AG04450 (cell line): ENCODE measurements around the gene NUP35. TPM values are rescaled to one million over a fixed set of nuclear protein-coding genes. Genes with fewer than 3 reads are reported as not detected.

Experiments used
- CTCF ChIA-PET: fragments of 300-600, 350-600 bp; formaldehyde crosslinking; extraction: SDS; loops from one replicate; lab custom pipeline; 2022; ENCODE audit warnings: antibody characterized with exemption, inconsistent platforms; lab: Charles Lee
- POLR2A ChIA-PET: fragments of 350-600 bp; formaldehyde crosslinking; extraction: SDS; loops from one replicate; lab custom pipeline; 2021; ENCODE audit warnings: antibody characterized with exemption, inconsistent platforms; lab: Yijun Ruan, JAX
- DNase-seq: peaks from one replicate; pipeline ENCODE4 v3.0.0-alpha.2; 2011; ENCODE audit warnings: low read depth, low spot score
- H3K27ac ChIP-seq: one replicate; pipeline ENCODE4 v1.5.1; 2012; ENCODE audit warnings: low read depth, low read length, control low read depth
- H3K27me3 ChIP-seq: one replicate; pipeline ENCODE4 v1.6.0; 2012; ENCODE audit warnings: low read length; ENCODE audit not compliant: control insufficient read depth, insufficient read depth
- H3K4me3 ChIP-seq: 2 replicates; pipeline ENCODE4 v1.5.1; 2011; ENCODE audit warnings: mild to moderate bottlenecking, low read depth, low read length, control low read depth
- H3K9me3 ChIP-seq: 2 replicates; pipeline ENCODE4 v1.5.1; 2012; ENCODE audit warnings: low read length; ENCODE audit not compliant: control insufficient read depth, insufficient read depth
- CTCF ChIP-seq: IDR thresholded peaks from 2 replicates; pipeline ENCODE4 v1.5.1; 2011; ENCODE audit warnings: low read depth, low read length, control low read depth, inconsistent platforms
- polyA minus RNA-seq: library from RNA; depleted of rRNA, polyadenylated mRNA; stranded (reverse); fragments of >200 nt; gene quantifications from 2 replicates; pipeline ENCODE4 v1.2.3, GENCODE V29; 2011; rRNA and poly(A)+ RNA removed
- polyA plus RNA-seq: library from polyadenylated mRNA; depleted of rRNA; stranded (reverse); fragments of >200 nt; gene quantifications from 2 replicates; pipeline ENCODE4 v1.2.3, GENCODE V29; 2011; rRNA removed

The NUP35 gene, protein sequence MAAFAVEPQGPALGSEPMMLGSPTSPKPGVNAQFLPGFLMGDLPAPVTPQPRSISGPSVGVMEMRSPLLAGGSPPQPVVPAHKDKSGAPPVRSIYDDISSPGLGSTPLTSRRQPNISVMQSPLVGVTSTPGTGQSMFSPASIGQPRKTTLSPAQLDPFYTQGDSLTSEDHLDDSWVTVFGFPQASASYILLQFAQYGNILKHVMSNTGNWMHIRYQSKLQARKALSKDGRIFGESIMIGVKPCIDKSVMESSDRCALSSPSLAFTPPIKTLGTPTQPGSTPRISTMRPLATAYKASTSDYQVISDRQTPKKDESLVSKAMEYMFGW
- polyA plus RNA-seq = 8.7 and 10.5 TPM in 2 replicates
- 6.8 and 7.1 TPM in 2 replicates for polyA minus RNA-seq

GRCh38 chr2:183124222-183124956, at the start of gene NUP35:
Gene NUP35, plus strand, starts transcription at chr2:183124443. Its CDS starts 15 bp downstream, at chr2:183124458.
- CTCF ChIA-PET = no interaction called here
- Histone ChIP-seq H3K27me3 (no peaks in the 10 kb centered on the region), H3K4me3 (peak within 1 kb of the TSS; percentile 74), H3K27ac (peak within 1 kb of the TSS; percentile 94), H3K9me3 (no peaks in the 10 kb centered on the region)
- TF ChIP-seq CTCF = no peak
- peak; percentile 78 for DNase-seq
- POLR2A ChIA-PET = no interaction called here

DNA sequence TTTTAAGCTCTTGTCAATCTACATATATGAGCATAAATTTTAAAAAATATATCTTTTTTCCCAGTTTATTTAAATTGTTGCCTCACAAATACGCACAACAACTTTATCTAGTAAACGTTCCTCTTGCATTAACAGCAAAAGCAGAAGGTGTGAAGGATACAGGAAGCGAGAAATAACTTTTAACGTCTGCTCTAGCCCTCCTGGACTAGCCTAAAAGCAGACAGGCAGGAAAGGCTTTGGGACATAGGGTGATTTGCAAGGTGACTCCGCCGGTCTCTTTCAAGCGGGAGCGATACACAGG, 46.1 kb upstream of the NUP35 start:
- H3K9me3 ChIP-seq = no peaks in the 10 kb centered on the region
- TF ChIP-seq CTCF = no peak
- POLR2A ChIA-PET = no interaction called here
- peaks cover 9% of the 10 kb centered on the region for H3K27me3 ChIP-seq
- no peak for DNase-seq
- peak overlapping the region; percentile 79 for H3K4me3 ChIP-seq
- no peak overlapping the region for H3K27ac ChIP-seq
- CTCF ChIA-PET = interaction anchor here (2.6 kb wide), 1 partner anchor 10 kb away, joined by 13 read pairs; no protein-coding TSS in a partner anchor

DNA sequence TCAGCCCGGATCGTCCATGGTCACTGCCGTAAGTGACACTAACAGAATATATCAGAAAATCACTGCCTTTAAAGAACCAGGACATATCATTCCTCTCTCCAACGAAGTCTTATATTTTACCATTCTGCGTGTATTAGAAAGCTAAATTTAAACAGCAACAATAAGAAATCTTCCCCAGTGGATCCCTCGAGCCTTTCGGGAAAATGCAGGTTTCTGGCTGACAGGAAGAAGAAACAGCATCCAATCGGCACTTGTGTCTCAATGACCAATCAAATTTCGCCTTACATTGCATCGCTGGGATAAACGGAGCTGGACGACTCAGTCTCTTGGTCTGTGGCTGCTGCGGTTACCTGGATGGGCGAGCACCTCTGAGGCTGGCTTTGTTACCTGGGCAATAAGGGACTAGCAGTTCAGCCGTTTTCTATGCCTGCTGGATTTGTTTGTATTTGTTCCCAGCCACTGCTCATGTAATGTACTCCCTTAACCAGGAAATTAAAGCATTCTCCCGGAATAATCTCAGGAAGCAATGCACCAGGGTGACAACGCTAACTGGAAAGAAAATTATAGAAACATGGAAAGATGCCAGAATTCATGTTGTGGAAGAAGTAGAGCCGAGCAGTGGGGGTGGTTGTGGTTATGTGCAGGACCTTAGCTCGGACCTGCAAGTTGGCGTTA, 45.6 kb upstream of the NUP35 start, which contains the start of gene DUSP19:
Gene DUSP19 (plus strand): TSS at position 284 of the 675 bp plus-strand sequence. CDS start 187 bp downstream, at position 471.
- no peaks in the 10 kb centered on the region for H3K9me3 ChIP-seq
- CTCF ChIA-PET = interaction anchor here (0.5 to 2.6 kb wide), 6 partner anchors 8 to 397 kb away, joined by 3 to 13 read pairs (median 6); no protein-coding TSS in a partner anchor
- peak; percentile 80 for DNase-seq
- H3K27ac ChIP-seq = no peak within 1 kb of the TSS
- TF ChIP-seq CTCF = no peak
- H3K27me3 ChIP-seq = peaks cover 9% of the 10 kb centered on the region
- POLR2A ChIA-PET = no interaction called here
- H3K4me3 ChIP-seq = peak within 1 kb of the TSS; percentile 79

DNA sequence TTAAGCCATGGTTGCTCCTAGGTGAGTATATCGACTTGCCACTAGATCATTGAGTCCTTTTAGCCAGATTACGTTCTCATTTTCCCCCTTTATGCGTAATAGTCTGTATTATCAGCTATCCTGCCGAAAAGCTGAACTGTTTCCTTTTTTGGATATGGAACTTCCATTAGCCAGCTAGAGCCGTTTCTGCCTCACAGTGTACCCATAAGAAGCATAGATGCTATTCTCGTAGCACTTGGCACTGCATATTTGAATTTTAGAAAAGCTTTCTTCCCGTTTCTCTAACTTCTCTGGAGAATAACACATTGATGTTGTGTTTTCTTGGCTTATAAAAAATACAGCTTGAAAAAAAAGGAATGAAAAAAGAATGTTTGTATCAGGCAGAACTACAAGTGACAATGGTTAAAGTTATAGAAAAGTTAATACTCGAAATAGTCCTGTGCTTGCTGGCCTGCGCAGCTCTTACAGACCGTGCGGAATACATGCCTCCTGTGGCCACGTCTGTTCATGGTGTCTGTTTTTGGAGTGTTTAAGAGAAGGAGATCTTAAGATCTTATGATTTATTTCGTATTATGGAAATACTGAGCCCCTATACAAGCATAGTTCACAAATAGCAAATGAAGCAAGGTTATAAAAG, 45.0 kb upstream of the NUP35 start:
- no peak overlapping the region for H3K27ac ChIP-seq
- H3K4me3 ChIP-seq = peak overlapping the region; percentile 79
- POLR2A ChIA-PET = no interaction called here
- CTCF ChIA-PET = interaction anchor here (0.6 to 2.6 kb wide), 6 partner anchors 8 to 275 kb away, joined by 3 to 13 read pairs (median 6); no protein-coding TSS in a partner anchor
- TF ChIP-seq CTCF = no peak
- peaks cover 9% of the 10 kb centered on the region for H3K27me3 ChIP-seq
- H3K9me3 ChIP-seq = no peaks in the 10 kb centered on the region
- DNase-seq = no peak
